Subcutaneous adipose tissue (tissue), 4 donors: ENCODE results near the gene PTOV1. TPM values are rescaled to one million over a fixed set of nuclear protein-coding genes. Genes with fewer than 3 reads are reported as not detected.

Experiments
- CTCF ChIP-seq: fragments of 450-650 bp; IDR thresholded peaks from one replicate; pipeline ENCODE4 v1.5.1; 2016; ENCODE audit warnings: low read depth, mild to moderate bottlenecking, control low read depth, antibody characterized with exemption, moderate library complexity
- total RNA-seq, 4 donors: library from RNA; depleted of rRNA; stranded (reverse); fragments of >200 nt; gene quantifications; one replicate each; pipeline ENCODE4 v1.1.0, GENCODE V29; 2016

The PTOV1 gene
- total RNA-seq, 4 donors from 2014 or later: 39.3 to 65.9 (median 44.2) TPM

GRCh38 chr19:49856574-49857021, 5.6 kb downstream of the PTOV1 start:
- TF ChIP-seq CTCF: no peak

- no peak for TF ChIP-seq CTCF
These were observed 6.3 kb downstream of the PTOV1 start for GRCh38 chr19:49857061-49857837.

GRCh38 chr19:49857838-49858087, 6.8 kb downstream of the PTOV1 start:
- no peak for TF ChIP-seq CTCF

- no peak for TF ChIP-seq CTCF
These were observed 7.4 kb downstream of the PTOV1 start for GRCh38 chr19:49858088-49858985.

- no peak for TF ChIP-seq CTCF
These were observed 8.8 kb downstream of the PTOV1 start for GRCh38 chr19:49859682-49860335.

- TF ChIP-seq CTCF: no peak
These were observed 9.6 kb downstream of the PTOV1 start for GRCh38 chr19:49860336-49861102.
